Kidney (tissue), 14 donors: ENCODE measurements around the gene PTPRH. TPM values are rescaled to one million over a fixed set of nuclear protein-coding genes. Genes with fewer than 3 reads are reported as not detected.

Experiments used
- DNase-seq, 5 donors: peaks; one replicate each; pipeline ENCODE4 v3.0.0-alpha.2; 2013 to 2020
- FAIRE-seq: peaks from 2 replicates; lab custom pipeline; 2012; peaks lifted over from hg19 to GRCh38; lab: Jason Lieb, UNC
- H3K27ac ChIP-seq, 2 donors: one replicate each; pipeline ENCODE4 v1.7.0; 2013; ENCODE audit warnings: low read depth in 2 of 2, low read length in 2 of 2, inconsistent platforms in 1 of 2
- H3K27me3 ChIP-seq: one replicate; pipeline ENCODE4 v1.7.1; 2013; ENCODE audit warnings: low read length, inconsistent platforms; ENCODE audit not compliant: control insufficient read depth, insufficient read depth
- H3K36me3 ChIP-seq, 3 donors: one replicate each; pipeline versions ENCODE4 v1.7.0 to v1.7.1; 2013; ENCODE audit warnings: low read length in 3 of 3, control low read depth in 1 of 3, inconsistent platforms in 1 of 3; ENCODE audit not compliant: insufficient read depth in 3 of 3, control insufficient read depth in 2 of 3
- H3K4me1 ChIP-seq, 3 donors: one replicate each; pipeline versions ENCODE4 v1.7.0 to v1.7.1; 2013; ENCODE audit warnings: low read length in 3 of 3, inconsistent platforms in 1 of 3, low read depth in 1 of 3; ENCODE audit not compliant: control insufficient read depth in 2 of 3, insufficient read depth in 2 of 3
- H3K4me3 ChIP-seq, 3 donors: one replicate each; pipeline versions ENCODE4 v1.7.0 to v1.8.1; 2013; ENCODE audit warnings: low read length in 3 of 3, control low read depth in 1 of 3, inconsistent platforms in 1 of 3
- H3K9ac ChIP-seq, 3 donors: one replicate each; pipeline versions ENCODE4 v1.7.0 to v1.7.1; 2013; ENCODE audit warnings: low read length in 3 of 3, control low read depth in 1 of 3, inconsistent platforms in 1 of 3
- H3K9me3 ChIP-seq, 3 donors: one replicate each; pipeline versions ENCODE4 v1.7.0 to v1.7.1; 2013; ENCODE audit warnings: low read length in 3 of 3, control low read depth in 1 of 3, inconsistent platforms in 1 of 3; ENCODE audit not compliant: control insufficient read depth in 2 of 3, insufficient read depth in 1 of 3
- intact Hi-C: fragments of 100-400 bp; cut with DNase I; formaldehyde crosslinking; loops from one replicate; pipeline ENCODE4 v1.11.1; 2022
- polyA plus RNA-seq: library from polyadenylated mRNA; stranded (reverse); fragments of 350-450 nt; fragmentation: Illumina TruSeq; extraction: RNeasy Lipid Tissue Mini Kit (QIAGEN cat#74804); gene quantifications from one replicate; pipeline ENCODE4 v1.2.3, GENCODE V29; 2014; ENCODE audit warnings: low read depth, low replicate concordance; ENCODE audit not compliant: insufficient read depth
- total RNA-seq: library from RNA; stranded (reverse); fragmentation: NEBNext Ultra II Directional; extraction: Animal tissue kit (Norgen Biotek cat#: 25700); gene quantifications from one replicate; pipeline ENCODE4 v1.2.1, GENCODE V29; 2021
- TF ChIP-seq, protein P1 (sequence below): IDR thresholded peaks from 3 replicates; pipeline ENCODE4 v1.5.1; 2012; ENCODE audit warnings: mild to moderate bottlenecking, moderate library complexity, borderline replicate concordance; ENCODE audit not compliant: insufficient read depth; ENCODE audit errors: extremely low read depth
- donor health status: control.
- donor health status: control.
- donor health status: control.
- donor health status: control.
- donor health status: control.
- donor health status: DM: yes; HTN: yes; CAD: no.
- donor health status: Normal renal cell carcinoma (clear cell type).

PTPRH gene
- total and polyA plus RNA-seq, 2 donors from 2014 or later = 2.8 TPM; not detected in 1

GRCh38 chr19:55158848-55159749 lies 50.2 kb downstream of the PTPRH start:
- Histone ChIP-seq H3K36me3 (no peaks in the 10 kb centered on the region), H3K27me3 (peaks cover 7% of the 10 kb centered on the region), H3K9me3 (no peaks in the 10 kb centered on the region), H3K27ac (no peak overlapping the region), H3K4me3 (no peak overlapping the region), H3K4me1 (no peaks in the 10 kb centered on the region), H3K9ac (no peak overlapping the region)
- TF ChIP-seq, protein P1, sequence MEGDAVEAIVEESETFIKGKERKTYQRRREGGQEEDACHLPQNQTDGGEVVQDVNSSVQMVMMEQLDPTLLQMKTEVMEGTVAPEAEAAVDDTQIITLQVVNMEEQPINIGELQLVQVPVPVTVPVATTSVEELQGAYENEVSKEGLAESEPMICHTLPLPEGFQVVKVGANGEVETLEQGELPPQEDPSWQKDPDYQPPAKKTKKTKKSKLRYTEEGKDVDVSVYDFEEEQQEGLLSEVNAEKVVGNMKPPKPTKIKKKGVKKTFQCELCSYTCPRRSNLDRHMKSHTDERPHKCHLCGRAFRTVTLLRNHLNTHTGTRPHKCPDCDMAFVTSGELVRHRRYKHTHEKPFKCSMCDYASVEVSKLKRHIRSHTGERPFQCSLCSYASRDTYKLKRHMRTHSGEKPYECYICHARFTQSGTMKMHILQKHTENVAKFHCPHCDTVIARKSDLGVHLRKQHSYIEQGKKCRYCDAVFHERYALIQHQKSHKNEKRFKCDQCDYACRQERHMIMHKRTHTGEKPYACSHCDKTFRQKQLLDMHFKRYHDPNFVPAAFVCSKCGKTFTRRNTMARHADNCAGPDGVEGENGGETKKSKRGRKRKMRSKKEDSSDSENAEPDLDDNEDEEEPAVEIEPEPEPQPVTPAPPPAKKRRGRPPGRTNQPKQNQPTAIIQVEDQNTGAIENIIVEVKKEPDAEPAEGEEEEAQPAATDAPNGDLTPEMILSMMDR = no peak
- intact Hi-C loops = loop anchor here (10.0 kb wide), 1 partner anchor 266 kb away; no protein-coding TSS in a partner anchor
- peak in 1 of 5 donors; percentile 52 for DNase-seq
- FAIRE-seq = no peak

GRCh38 chr19:55158423-55158822 lies 50.9 kb downstream of the PTPRH start:
- Histone ChIP-seq H3K4me1 (no peaks in the 10 kb centered on the region), H3K27ac (no peak overlapping the region), H3K9ac (no peak overlapping the region), H3K27me3 (peaks cover 7% of the 10 kb centered on the region), H3K36me3 (no peaks in the 10 kb centered on the region), H3K9me3 (no peaks in the 10 kb centered on the region), H3K4me3 (no peak overlapping the region)
- TF ChIP-seq, protein P1 = no peak
- intact Hi-C loops = loop anchor here (10.0 kb wide), 1 partner anchor 266 kb away; no protein-coding TSS in a partner anchor
- no peak for FAIRE-seq
- DNase-seq = no peak

GRCh38 chr19:55157064-55157908 lies 52.0 kb downstream of the PTPRH start, which contains the start of gene TNNI3:
TSS of gene TNNI3 (minus strand) at chr19:55157732. CDS start at chr19:55157589, 143 bp downstream.
- H3K27ac ChIP-seq = no peak within 1 kb of the TSS
- DNase-seq (peak in 1 of 5 donors; percentile 61), FAIRE-seq (no peak)
- no peak within 1 kb of the TSS for H3K4me3 ChIP-seq
- H3K9ac ChIP-seq = no peak within 1 kb of the TSS
- no peaks in the 10 kb centered on the region for H3K4me1 ChIP-seq
- no peaks in the 10 kb centered on the region for H3K36me3 ChIP-seq
- intact Hi-C loops = loop anchor here (10.0 kb wide), 1 partner anchor 268 kb away; no protein-coding TSS in a partner anchor
- H3K27me3 ChIP-seq = peaks cover 4% of the 10 kb centered on the region
- TF ChIP-seq, protein P1 = no peak
- H3K9me3 ChIP-seq = no peaks in the 10 kb centered on the region
